Neuronal stem cell (in vitro differentiated cells): ENCODE results near the gene MYD88.

Source experiments
- DNase-seq: peaks from one replicate; pipeline ENCODE4 v3.0.0-alpha.2; 2013; ENCODE audit warnings: low spot score
- H2AFZ ChIP-seq: one replicate; pipeline ENCODE4 v1.6.1; 2013; ENCODE audit warnings: mild to moderate bottlenecking, low read length, inconsistent platforms
- H2AK5ac ChIP-seq: 2 replicates; pipeline ENCODE4 v1.6.1; 2013; ENCODE audit warnings: low read depth, mild to moderate bottlenecking, inconsistent platforms, low read length, moderate library complexity, mixed read lengths
- H2BK120ac ChIP-seq: 2 replicates; pipeline ENCODE4 v1.6.1; 2013; ENCODE audit warnings: low read depth, mild to moderate bottlenecking, inconsistent platforms, low read length, moderate library complexity, mixed read lengths
- H2BK12ac ChIP-seq: one replicate; pipeline ENCODE4 v1.6.1; 2013; ENCODE audit warnings: low read length, inconsistent platforms
- H2BK15ac ChIP-seq: 2 replicates; pipeline ENCODE4 v1.6.1; 2013; ENCODE audit warnings: mild to moderate bottlenecking, low read length, inconsistent platforms, mixed read lengths
- H2BK5ac ChIP-seq: one replicate; pipeline ENCODE4 v1.6.1; 2013; ENCODE audit warnings: inconsistent platforms, mild to moderate bottlenecking, low read length, moderate library complexity
- H3K14ac ChIP-seq: one replicate; pipeline ENCODE4 v1.6.1; 2013; ENCODE audit warnings: low read length, inconsistent platforms
- H3K18ac ChIP-seq: 2 replicates; pipeline ENCODE4 v1.6.1; 2013; ENCODE audit warnings: low read length, inconsistent platforms
- H3K23ac ChIP-seq: 2 replicates; pipeline ENCODE4 v1.6.1; 2013; ENCODE audit warnings: low read depth, mild to moderate bottlenecking, mixed read lengths, low read length, inconsistent platforms; ENCODE audit not compliant: poor library complexity
- H3K27ac ChIP-seq: replicated peaks from 3 replicates; pipeline ENCODE4 v1.5.1; 2013; ENCODE audit warnings: low read length, inconsistent platforms
- H3K27me3 ChIP-seq, 3 experiments: 2 replicates each; pipeline ENCODE4 v1.6.1; 2013; ENCODE audit warnings: low read length in 3 of 3, mild to moderate bottlenecking in 2 of 3, inconsistent platforms in 1 of 3, low read depth in 1 of 3, mixed read lengths in 1 of 3, moderate library complexity in 1 of 3; ENCODE audit not compliant: control insufficient read depth in 3 of 3, insufficient read depth in 3 of 3
- H3K36me3 ChIP-seq, 2 donors: replicated peaks in 1 of 2; 2 replicates each; pipeline ENCODE4 v1.6.1; 2013; ENCODE audit warnings: low read length in 2 of 2; ENCODE audit not compliant: control insufficient read depth in 2 of 2, insufficient read depth in 2 of 2
- H3K4ac ChIP-seq: 2 replicates; pipeline ENCODE4 v1.6.1; 2013; ENCODE audit warnings: inconsistent platforms, mild to moderate bottlenecking, low read length, moderate library complexity
- H3K4me1 ChIP-seq, 2 donors: 1 replicate in 1 of 2; 2 replicates in 1 of 2; pipeline ENCODE4 v1.6.1; 2013; ENCODE audit warnings: low read length in 2 of 2, low read depth in 1 of 2; ENCODE audit not compliant: control insufficient read depth in 2 of 2, insufficient read depth in 1 of 2
- H3K4me2 ChIP-seq: one replicate; pipeline ENCODE4 v1.6.1; 2013; ENCODE audit warnings: mild to moderate bottlenecking, low read length, inconsistent platforms; ENCODE audit not compliant: insufficient read depth, poor library complexity, severe bottlenecking
- H3K4me3 ChIP-seq, 2 donors: 2 replicates each; pipeline ENCODE4 v1.5.1; 2013; ENCODE audit warnings: low read length in 2 of 2, mild to moderate bottlenecking in 2 of 2, inconsistent platforms in 1 of 2, moderate library complexity in 1 of 2
- H3K79me1 ChIP-seq: one replicate; pipeline ENCODE4 v1.6.1; 2013; ENCODE audit warnings: low read depth, mild to moderate bottlenecking, inconsistent platforms, low read length, moderate library complexity
- H3K9ac ChIP-seq: one replicate; pipeline ENCODE4 v1.6.1; 2013; ENCODE audit warnings: mild to moderate bottlenecking, low read depth, low read length, inconsistent platforms; ENCODE audit not compliant: poor library complexity
- H3K9me3 ChIP-seq, 2 donors: replicated peaks in 1 of 2; 2 replicates each; pipeline versions ENCODE3 to v1.6.1; 2013; ENCODE audit warnings: low read length in 2 of 2, mild to moderate bottlenecking in 2 of 2, inconsistent platforms in 1 of 2, low read depth in 1 of 2, mixed read lengths in 1 of 2, moderate library complexity in 1 of 2; ENCODE audit not compliant: control insufficient read depth in 2 of 2, insufficient read depth in 1 of 2
- H4K8ac ChIP-seq: one replicate; pipeline ENCODE4 v1.6.1; 2013; ENCODE audit warnings: low read depth, mild to moderate bottlenecking, inconsistent platforms, low read length, moderate library complexity
- H4K91ac ChIP-seq: one replicate; pipeline ENCODE4 v1.6.1; 2013; ENCODE audit warnings: low read length, low read depth, mild to moderate bottlenecking, inconsistent platforms; ENCODE audit not compliant: poor library complexity
- WGBS, 2 donors: extraction: QIAGEN DNeasy Blood & Tissue Kit; methylation state at CpG; one replicate each; pipeline ENCODE4 v1.1.7; 2013; ENCODE audit warnings: missing lambda C conversion rate in 2 of 2, mixed read lengths in 1 of 2; ENCODE audit not compliant: insufficient read length in 2 of 2, insufficient replicate concordance in 1 of 2; ENCODE audit errors: extremely low coverage in 2 of 2; 5-methylcytosine and 5-hydroxymethylcytosine counted together

The MYD88 gene

GRCh38 chr3:38143511-38143910, 5.0 kb downstream of the MYD88 start:
- Histone ChIP-seq H2AK5ac (no peak overlapping the region), H3K27me3 (peaks cover 0 to 39% (median 0%) of the 10 kb centered on the region in 3 experiments), H2BK15ac (no peak overlapping the region), H2BK12ac (no peak overlapping the region), H4K8ac (no peak overlapping the region), H3K14ac (no peak overlapping the region), H3K4me2 (no peak overlapping the region), H3K79me1 (peaks cover 2% of the 10 kb centered on the region), H3K9me3 (peaks cover 3% of the 10 kb centered on the region in 2 donors), H3K36me3 (peaks cover 0 to 11% of the 10 kb centered on the region in 2 donors), H3K23ac (no peak overlapping the region), H4K91ac (no peak overlapping the region), H2AFZ (no peak overlapping the region), H3K4ac (no peak overlapping the region), H3K9ac (no peak overlapping the region), H2BK5ac (no peak overlapping the region), H3K27ac (no peak overlapping the region), H3K4me3 (no peak overlapping the region), H2BK120ac (no peak overlapping the region), H3K18ac (no peak overlapping the region), H3K4me1 (peaks cover 0 to 9% of the 10 kb centered on the region in 2 donors)
- no CpG with 5 or more reads among the region's 3 CpGs for WGBS, 2 donors
- no peak for DNase-seq

DNA sequence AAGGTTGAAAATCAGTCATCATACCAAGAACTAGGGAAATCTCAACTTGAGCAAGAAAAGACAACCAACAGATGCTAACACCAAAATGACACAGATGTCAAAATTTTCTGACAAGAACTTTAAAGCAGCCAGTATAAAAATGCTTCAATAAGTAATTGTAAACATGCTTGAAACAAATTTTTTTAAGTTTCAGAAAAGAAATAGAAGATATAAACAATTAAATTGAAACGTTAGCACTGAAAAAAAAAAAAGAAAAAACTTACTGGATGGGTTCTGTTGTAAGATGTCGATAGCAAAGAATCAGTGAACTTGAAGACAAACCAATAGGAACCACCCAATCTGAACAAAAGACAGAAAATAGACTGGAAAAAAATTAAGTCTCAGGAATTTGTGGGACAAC, 8.0 kb downstream of the MYD88 start:
- Histone ChIP-seq H3K79me1 (no peaks in the 10 kb centered on the region), H2BK120ac (no peak overlapping the region), H4K8ac (no peak overlapping the region), H3K14ac (no peak overlapping the region), H3K27ac (no peak overlapping the region), H2BK15ac (no peak overlapping the region), H3K4me3 (no peak overlapping the region), H3K36me3 (peaks cover 0 to 6% of the 10 kb centered on the region in 2 donors), H3K23ac (no peak overlapping the region), H3K18ac (no peak overlapping the region), H3K9me3 (peaks cover 3% of the 10 kb centered on the region in 2 donors), H2AK5ac (no peak overlapping the region), H3K4me2 (no peak overlapping the region), H2BK12ac (no peak overlapping the region), H3K4me1 (no peaks in the 10 kb centered on the region), H2AFZ (no peak overlapping the region), H4K91ac (no peak overlapping the region), H3K27me3 (peaks cover 0 to 12% (median 0%) of the 10 kb centered on the region in 3 experiments), H3K9ac (no peak overlapping the region), H3K4ac (no peak overlapping the region), H2BK5ac (no peak overlapping the region)
- no peak for DNase-seq
- no CpG with 5 or more reads among the region's 2 CpGs for WGBS, 2 donors

DNA sequence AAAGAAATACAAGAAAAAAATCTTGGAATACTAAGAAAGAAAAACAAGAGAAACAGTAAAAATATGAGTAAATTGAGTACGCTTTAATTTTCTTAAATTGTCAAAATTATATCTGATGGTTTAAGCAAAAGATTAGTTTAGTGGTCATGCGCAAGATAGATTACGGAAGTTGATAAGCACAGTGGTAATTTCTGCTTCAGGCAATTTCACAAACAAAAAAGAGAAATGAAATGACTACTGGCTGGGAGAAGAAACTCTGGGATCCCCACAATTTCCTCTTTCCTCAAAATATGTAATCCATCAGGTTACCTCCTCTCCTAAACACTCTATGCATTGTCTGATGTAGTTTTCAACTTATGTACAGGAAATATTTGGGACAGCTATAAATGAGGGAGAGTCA, 9.0 kb downstream of the MYD88 start:
- WGBS, 2 donors: no CpG with 5 or more reads among the region's 3 CpGs
- no peak overlapping the region for H3K18ac ChIP-seq
- H3K27ac ChIP-seq: no peak overlapping the region

DNA sequence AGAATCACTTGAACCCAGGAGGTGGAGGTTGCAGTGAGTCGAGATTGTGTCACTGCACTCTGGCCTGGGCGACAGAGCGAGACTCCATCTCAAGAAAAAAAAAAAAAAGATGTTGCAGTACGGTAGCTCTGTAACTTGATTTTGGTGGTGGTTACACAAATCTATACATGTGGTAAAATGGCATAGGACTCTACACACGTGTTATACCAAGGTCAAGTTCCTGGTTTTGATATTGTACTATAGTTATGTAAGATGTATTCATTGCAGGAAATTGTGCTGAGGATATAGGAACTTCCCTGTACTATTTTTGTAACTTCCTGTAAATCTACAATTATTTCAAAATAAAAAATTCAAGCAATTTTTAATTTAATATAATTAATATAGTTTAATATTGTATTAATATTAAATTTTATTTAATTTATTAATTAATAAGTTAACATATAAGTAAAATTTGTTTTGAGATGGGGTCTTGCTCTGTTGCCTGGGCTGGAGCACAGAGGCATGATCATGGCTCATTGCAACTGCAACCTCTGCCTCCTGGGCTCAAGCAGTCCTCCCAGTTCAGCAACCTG, 9.9 kb downstream of the MYD88 start:
- H4K91ac ChIP-seq: no peak overlapping the region
- H2BK15ac ChIP-seq: no peak overlapping the region
- WGBS, 2 donors: no CpG with 5 or more reads among the region's 5 CpGs
- H3K4me1 ChIP-seq: no peaks in the 10 kb centered on the region
- H3K4me3 ChIP-seq: no peak overlapping the region
- no peaks in the 10 kb centered on the region for H3K27me3 ChIP-seq
- no peak overlapping the region for H3K4ac ChIP-seq
- H3K9me3 ChIP-seq: peaks cover 3% of the 10 kb centered on the region in 2 donors
- no peak overlapping the region for H4K8ac ChIP-seq
- H2BK12ac ChIP-seq: no peak overlapping the region
- H3K14ac ChIP-seq: no peak overlapping the region
- H3K9ac ChIP-seq: no peak overlapping the region
- no peaks in the 10 kb centered on the region for H3K79me1 ChIP-seq
- no peak overlapping the region for H2BK120ac ChIP-seq
- H3K4me2 ChIP-seq: no peak overlapping the region
- no peak overlapping the region for H2BK5ac ChIP-seq
- no peaks in the 10 kb centered on the region for H3K36me3 ChIP-seq
- no peak overlapping the region for H2AK5ac ChIP-seq
- no peak overlapping the region for H3K18ac ChIP-seq
- no peak for DNase-seq
- H3K23ac ChIP-seq: no peak overlapping the region
- no peak overlapping the region for H3K27ac ChIP-seq
- H2AFZ ChIP-seq: no peak overlapping the region

More for the DNA sequence above, 9.0 kb downstream of the MYD88 start:
- no peak overlapping the region for H2AK5ac ChIP-seq
- no peak for DNase-seq
- no peak overlapping the region for H3K23ac ChIP-seq
- H3K4ac ChIP-seq: no peak overlapping the region
- peaks cover 0 to 3% (median 0%) of the 10 kb centered on the region in 3 experiments for H3K27me3 ChIP-seq
- no peak overlapping the region for H2BK5ac ChIP-seq
- no peak overlapping the region for H4K91ac ChIP-seq
- no peaks in the 10 kb centered on the region for H3K4me1 ChIP-seq
- no peak overlapping the region for H3K4me2 ChIP-seq
- no peak overlapping the region for H2BK12ac ChIP-seq
- H2BK120ac ChIP-seq: no peak overlapping the region
- H3K9ac ChIP-seq: no peak overlapping the region
- H3K36me3 ChIP-seq: peaks cover 0 to under 1% of the 10 kb centered on the region in 2 donors
- H2BK15ac ChIP-seq: no peak overlapping the region
- no peak overlapping the region for H3K4me3 ChIP-seq
- H2AFZ ChIP-seq: no peak overlapping the region
- H3K14ac ChIP-seq: no peak overlapping the region
- H3K9me3 ChIP-seq: peaks cover 3% of the 10 kb centered on the region in 2 donors
- no peaks in the 10 kb centered on the region for H3K79me1 ChIP-seq
- H4K8ac ChIP-seq: no peak overlapping the region
